ENCODE results near the gene E2F7. TPM values are rescaled to one million over a fixed set of nuclear protein-coding genes. Genes with fewer than 3 reads are reported as not detected.

E2F7 gene
- total RNA-seq, 1 experiment from 2014 or later, result 40.2 TPM

GRCh38 chr12:77044721-77045120 lies 20.6 kb downstream of the E2F7 start:
- Mint-ChIP-seq H3K36me3 (ENCODE audit: insufficient read depth, unreplicated experiment) (peaks cover 86% of the 10 kb centered on the region), H3K4me1 (ENCODE audit: low read depth, unreplicated experiment) (no peaks in the 10 kb centered on the region), H3K4me3 (ENCODE audit: low read depth, unreplicated experiment) (no peak overlapping the region), H3K27ac (ENCODE audit: unreplicated experiment) (no peak overlapping the region), H3K9me3 (ENCODE audit: low read depth, unreplicated experiment) (no peaks in the 10 kb centered on the region), H3K27me3 (ENCODE audit: unreplicated experiment) (no peaks in the 10 kb centered on the region)
- BruUV-seq (replicated peaks), result no TSS peak
- intact Hi-C loops (cut with micrococcal nuclease; ENCODE audit: unreplicated experiment), result no loop called here
- no peak for DNase-seq
- TF ChIP-seq, protein P1, sequence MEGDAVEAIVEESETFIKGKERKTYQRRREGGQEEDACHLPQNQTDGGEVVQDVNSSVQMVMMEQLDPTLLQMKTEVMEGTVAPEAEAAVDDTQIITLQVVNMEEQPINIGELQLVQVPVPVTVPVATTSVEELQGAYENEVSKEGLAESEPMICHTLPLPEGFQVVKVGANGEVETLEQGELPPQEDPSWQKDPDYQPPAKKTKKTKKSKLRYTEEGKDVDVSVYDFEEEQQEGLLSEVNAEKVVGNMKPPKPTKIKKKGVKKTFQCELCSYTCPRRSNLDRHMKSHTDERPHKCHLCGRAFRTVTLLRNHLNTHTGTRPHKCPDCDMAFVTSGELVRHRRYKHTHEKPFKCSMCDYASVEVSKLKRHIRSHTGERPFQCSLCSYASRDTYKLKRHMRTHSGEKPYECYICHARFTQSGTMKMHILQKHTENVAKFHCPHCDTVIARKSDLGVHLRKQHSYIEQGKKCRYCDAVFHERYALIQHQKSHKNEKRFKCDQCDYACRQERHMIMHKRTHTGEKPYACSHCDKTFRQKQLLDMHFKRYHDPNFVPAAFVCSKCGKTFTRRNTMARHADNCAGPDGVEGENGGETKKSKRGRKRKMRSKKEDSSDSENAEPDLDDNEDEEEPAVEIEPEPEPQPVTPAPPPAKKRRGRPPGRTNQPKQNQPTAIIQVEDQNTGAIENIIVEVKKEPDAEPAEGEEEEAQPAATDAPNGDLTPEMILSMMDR (IDR thresholded peaks at IDR 0.05; ENCODE audit: unreplicated experiment), result no peak
- CTCF ChIA-PET, result no interaction called here

- H3K27me3 Mint-ChIP-seq (ENCODE audit: unreplicated experiment), result no peaks in the 10 kb centered on the region
- no peaks in the 10 kb centered on the region for H3K4me1 Mint-ChIP-seq (ENCODE audit: low read depth, unreplicated experiment)
- TF ChIP-seq, protein P1 (IDR thresholded peaks at IDR 0.05; ENCODE audit: unreplicated experiment), result no peak
- H3K9me3 Mint-ChIP-seq (ENCODE audit: low read depth, unreplicated experiment), result peaks cover 2% of the 10 kb centered on the region
- no peak overlapping the region for H3K4me3 Mint-ChIP-seq (ENCODE audit: low read depth, unreplicated experiment)
- no TSS peak for BruUV-seq (replicated peaks)
- CTCF ChIA-PET, result interaction anchor here (1.1 kb wide), 1 partner anchor 15 kb away, joined by 4 read pairs; no protein-coding TSS in a partner anchor
- DNase-seq, result no peak
- intact Hi-C loops (cut with micrococcal nuclease; ENCODE audit: unreplicated experiment), result no loop called here
- no peak overlapping the region for H3K27ac Mint-ChIP-seq (ENCODE audit: unreplicated experiment)
- H3K36me3 Mint-ChIP-seq (ENCODE audit: insufficient read depth, unreplicated experiment), result peaks cover 85% of the 10 kb centered on the region
These were observed 22.5 kb downstream of the E2F7 start for GRCh38 chr12:77042833-77043232.

GRCh38 chr12:77040231-77040630 lies 25.1 kb downstream of the E2F7 start:
- Mint-ChIP-seq H3K27ac (ENCODE audit: unreplicated experiment) (peak overlapping the region; percentile 24), H3K4me3 (ENCODE audit: low read depth, unreplicated experiment) (no peak overlapping the region), H3K4me1 (ENCODE audit: low read depth, unreplicated experiment) (peaks cover 5% of the 10 kb centered on the region), H3K27me3 (ENCODE audit: unreplicated experiment) (no peaks in the 10 kb centered on the region), H3K36me3 (ENCODE audit: insufficient read depth, unreplicated experiment) (peaks cover 75% of the 10 kb centered on the region), H3K9me3 (ENCODE audit: low read depth, unreplicated experiment) (peaks cover 2% of the 10 kb centered on the region)
- intact Hi-C loops (cut with micrococcal nuclease; ENCODE audit: unreplicated experiment), result no loop called here
- no TSS peak for BruUV-seq (replicated peaks)
- CTCF ChIA-PET, result no interaction called here
- no peak for DNase-seq
- TF ChIP-seq, protein P1 (IDR thresholded peaks at IDR 0.05; ENCODE audit: unreplicated experiment), result no peak

GRCh38 chr12:77035226-77035625 lies 30.1 kb downstream of the E2F7 start:
- Mint-ChIP-seq H3K4me3 (ENCODE audit: low read depth, unreplicated experiment) (no peak overlapping the region), H3K27ac (ENCODE audit: unreplicated experiment) (no peak overlapping the region), H3K27me3 (ENCODE audit: unreplicated experiment) (no peaks in the 10 kb centered on the region), H3K4me1 (ENCODE audit: low read depth, unreplicated experiment) (peaks cover 16% of the 10 kb centered on the region), H3K36me3 (ENCODE audit: insufficient read depth, unreplicated experiment) (peaks cover 57% of the 10 kb centered on the region), H3K9me3 (ENCODE audit: low read depth, unreplicated experiment) (peaks cover 2% of the 10 kb centered on the region)
- intact Hi-C loops (cut with micrococcal nuclease; ENCODE audit: unreplicated experiment), result no loop called here
- no peak for DNase-seq
- CTCF ChIA-PET, result interaction anchor here (0.6 to 1.2 kb wide), 2 partner anchors 24 to 118 kb away, joined by 3 read pairs; no protein-coding TSS in a partner anchor
- TF ChIP-seq, protein P1 (IDR thresholded peaks at IDR 0.05; ENCODE audit: unreplicated experiment), result no peak
- no TSS peak for BruUV-seq (replicated peaks)
